Right lobe of liver (tissue), 4 donors: ENCODE data around the gene NPY4R.
"Not testable (repeated sequence)": the region's sequence is repeated elsewhere in the genome, so short reads cannot be mapped to it uniquely, and the experiment has no call there.

ENCODE experiments used
- POLR2A ChIP-seq: fragments of 450-650 bp; IDR thresholded peaks from one replicate; pipeline ENCODE4 v1.6.1; 2017; ENCODE audit warnings: antibody characterized with exemption, mild to moderate bottlenecking
- TF ChIP-seq, protein P1 (sequence below), 4 donors: fragments of 200-600 bp in 3 of 4; fragments of 450-650 bp in 1 of 4; IDR thresholded peaks; one replicate each; pipeline versions ENCODE4 v1.5.1 to v1.8.0; 2016 to 2022; ENCODE audit warnings: antibody characterized with exemption in 4 of 4, mild to moderate bottlenecking in 2 of 4
- donor health status: DM: no; HTN: no; CAD: no.
- donor health status: DM: no; HTN: no; CAD: no.
- donor health status: DM: no; HTN: yes; CAD: no.

- TF ChIP-seq, protein P1, sequence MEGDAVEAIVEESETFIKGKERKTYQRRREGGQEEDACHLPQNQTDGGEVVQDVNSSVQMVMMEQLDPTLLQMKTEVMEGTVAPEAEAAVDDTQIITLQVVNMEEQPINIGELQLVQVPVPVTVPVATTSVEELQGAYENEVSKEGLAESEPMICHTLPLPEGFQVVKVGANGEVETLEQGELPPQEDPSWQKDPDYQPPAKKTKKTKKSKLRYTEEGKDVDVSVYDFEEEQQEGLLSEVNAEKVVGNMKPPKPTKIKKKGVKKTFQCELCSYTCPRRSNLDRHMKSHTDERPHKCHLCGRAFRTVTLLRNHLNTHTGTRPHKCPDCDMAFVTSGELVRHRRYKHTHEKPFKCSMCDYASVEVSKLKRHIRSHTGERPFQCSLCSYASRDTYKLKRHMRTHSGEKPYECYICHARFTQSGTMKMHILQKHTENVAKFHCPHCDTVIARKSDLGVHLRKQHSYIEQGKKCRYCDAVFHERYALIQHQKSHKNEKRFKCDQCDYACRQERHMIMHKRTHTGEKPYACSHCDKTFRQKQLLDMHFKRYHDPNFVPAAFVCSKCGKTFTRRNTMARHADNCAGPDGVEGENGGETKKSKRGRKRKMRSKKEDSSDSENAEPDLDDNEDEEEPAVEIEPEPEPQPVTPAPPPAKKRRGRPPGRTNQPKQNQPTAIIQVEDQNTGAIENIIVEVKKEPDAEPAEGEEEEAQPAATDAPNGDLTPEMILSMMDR (IDR thresholded peaks at IDR 0.05): not testable (repeated sequence)
- not testable (repeated sequence) for TF ChIP-seq POLR2A
Measured at GRCh38 chr10:46423550-46423949, 42.2 kb downstream of the NPY4R start.
